Measurements from ENCODE around the gene CCDC157.

CCDC157 gene

GRCh38 chr22:30416403-30416802 lies 59.6 kb downstream of the CCDC157 start:
- FAIRE-seq, result no peak

- FAIRE-seq, result no peak
These were observed 60.0 kb downstream of the CCDC157 start for GRCh38 chr22:30416837-30417236.

GRCh38 chr22:30420347-30421125 lies 63.7 kb downstream of the CCDC157 start:
- no peak for FAIRE-seq

- FAIRE-seq, result no peak
These were observed 65.1 kb downstream of the CCDC157 start for GRCh38 chr22:30421695-30422480.

GRCh38 chr22:30422481-30423300 lies 65.9 kb downstream of the CCDC157 start:
- FAIRE-seq, result no peak

- FAIRE-seq, result no peak
These were observed 66.6 kb downstream of the CCDC157 start for GRCh38 chr22:30423301-30423958.

GRCh38 chr22:30423959-30424533 lies 67.2 kb downstream of the CCDC157 start:
- peak; percentile 43 for FAIRE-seq

GRCh38 chr22:30424534-30425326 lies 67.9 kb downstream of the CCDC157 start:
- no peak for FAIRE-seq

- FAIRE-seq, result no peak
These were observed 68.5 kb downstream of the CCDC157 start for GRCh38 chr22:30425327-30425615.

- FAIRE-seq, result no peak
These were observed 69.0 kb downstream of the CCDC157 start, which contains the start of gene MTFP1 for GRCh38 chr22:30425616-30426387. MTFP1 (plus strand) TSS chr22:30425768; CDS start chr22:30425880, 112 bp downstream.
